Activated T-cell treated with anti-CD3 and anti-CD28 coated beads for 48 hours (primary cell): ENCODE data around the gene MAP3K15.

Experiments
- DNase-seq: peaks from one replicate; pipeline ENCODE4 v3.0.0-alpha.2; 2020; ENCODE audit warnings: low read depth

The MAP3K15 gene

DNA sequence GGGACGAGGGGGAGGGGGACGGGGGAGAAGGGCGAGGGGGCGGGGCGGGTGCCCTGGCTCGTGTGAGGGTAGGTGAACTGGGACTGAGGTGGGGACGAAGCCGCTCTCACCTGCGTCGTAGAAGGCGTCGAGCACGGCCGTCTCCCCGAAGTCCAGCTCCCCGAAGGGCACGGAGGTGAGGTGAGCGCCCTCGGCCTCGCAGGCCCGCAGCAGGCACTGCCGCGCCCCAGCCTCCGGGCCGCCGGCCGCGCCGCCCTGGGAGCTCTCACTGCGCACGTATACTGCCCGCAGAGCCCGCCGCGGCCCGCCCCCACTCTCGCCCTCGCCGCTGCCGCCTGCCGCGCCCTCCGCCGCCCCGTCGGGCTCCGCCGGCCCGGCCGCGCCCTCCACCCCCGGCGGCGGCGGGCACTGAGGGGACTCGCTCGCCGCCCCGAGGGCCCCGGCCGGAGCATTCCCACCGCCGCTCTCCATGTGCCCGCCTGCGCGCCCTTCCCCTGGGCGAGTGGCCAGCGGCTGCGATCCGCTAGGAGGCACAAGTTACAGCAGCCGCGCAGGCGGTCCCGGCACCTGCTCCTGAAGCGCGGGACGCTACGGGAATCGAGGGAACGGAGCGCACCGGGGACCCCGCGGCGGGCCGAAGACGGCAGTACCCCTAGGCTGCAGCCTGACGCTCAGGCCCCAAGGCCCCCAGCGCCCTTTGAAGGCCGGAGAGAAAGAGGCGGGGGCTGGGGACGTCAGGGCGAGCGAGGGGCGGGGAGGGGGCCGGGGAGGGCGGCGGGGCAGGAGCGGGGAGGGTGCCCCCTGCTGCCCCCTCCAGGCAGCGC, at the start of gene MAP3K15:
Gene MAP3K15, minus strand, starts transcription at position 718 of the 824 bp plus-strand sequence. Its CDS starts 247 bp downstream, at position 471.
- peak; percentile 6 for DNase-seq

DNA sequence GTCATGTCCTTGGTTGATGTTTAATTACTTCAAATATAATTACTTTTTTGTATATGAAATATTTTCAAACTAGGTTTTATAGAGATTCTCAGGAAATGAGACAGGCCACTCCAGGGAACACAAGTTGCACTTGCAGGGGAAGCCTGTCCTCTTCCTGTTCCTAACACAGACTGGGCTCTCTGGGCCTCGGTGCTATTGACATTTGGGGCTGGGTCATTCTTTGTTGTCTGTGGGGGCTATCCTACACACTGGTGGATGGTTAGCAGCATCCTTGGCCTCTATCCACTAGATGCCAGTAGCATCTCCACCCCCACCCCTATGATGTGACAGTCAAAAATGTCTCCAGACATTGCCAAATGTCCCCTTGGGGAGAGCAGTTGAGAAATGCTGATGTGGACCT, 49.3 kb upstream of the MAP3K15 start:
- no peak for DNase-seq

DNA sequence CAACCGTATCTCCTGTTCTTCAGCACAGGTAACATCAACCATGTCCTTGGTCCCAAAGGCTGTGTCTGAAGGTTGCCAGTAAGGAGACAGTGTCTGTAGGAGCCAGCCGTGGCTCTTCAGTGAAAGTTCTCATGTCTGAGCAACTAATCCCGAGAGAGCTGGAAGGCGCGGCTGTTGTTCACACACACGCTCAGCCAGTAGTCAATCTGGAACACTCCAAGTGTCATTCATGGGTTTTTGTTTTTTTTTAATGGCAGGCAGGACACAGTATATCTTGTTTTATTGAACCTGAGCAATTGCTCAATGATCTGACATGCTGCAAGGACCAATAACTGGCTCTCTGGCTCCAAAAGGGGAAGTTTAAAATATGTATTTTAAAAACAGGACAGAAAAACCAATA, 48.4 kb upstream of the MAP3K15 start:
- no peak for DNase-seq

DNA sequence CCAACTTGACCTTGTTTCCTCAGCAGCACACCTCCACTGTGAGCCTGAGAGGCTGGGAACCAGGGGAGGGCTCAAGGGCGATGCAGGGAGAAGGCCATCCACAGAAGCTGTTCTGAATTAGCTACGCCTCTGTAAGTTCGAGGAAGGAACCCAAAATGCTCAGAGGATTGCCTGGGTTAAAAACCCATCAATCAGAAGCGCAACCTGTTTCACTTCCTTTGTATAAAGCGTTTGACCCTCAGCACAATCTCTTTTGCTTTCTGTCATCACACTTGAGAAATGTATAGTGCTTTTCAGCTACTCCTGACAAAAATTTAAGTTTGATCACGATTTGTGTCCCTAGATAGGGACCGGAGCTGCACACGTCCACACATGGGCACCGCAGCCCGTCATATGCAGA, 48.0 kb upstream of the MAP3K15 start:
- no peak for DNase-seq

DNA sequence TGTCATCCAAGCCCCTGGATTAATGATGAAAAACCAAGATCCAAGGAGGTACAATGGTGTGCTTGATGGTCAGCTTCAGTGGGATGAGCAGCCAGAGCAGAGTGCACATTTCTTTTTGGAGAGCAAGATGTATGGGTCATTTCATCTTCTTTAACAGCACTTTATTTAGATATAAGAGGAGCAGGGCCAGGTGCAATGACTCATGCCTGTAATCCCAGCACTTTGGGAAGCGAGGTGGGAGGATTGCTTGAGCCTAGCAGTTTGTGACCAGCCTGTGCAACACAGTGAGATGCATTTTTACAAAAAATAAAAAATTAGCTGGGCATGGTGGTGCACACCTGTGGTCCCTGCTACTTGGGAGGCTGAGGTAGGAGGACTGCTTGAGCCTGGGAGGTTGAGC, 45.3 kb upstream of the MAP3K15 start:
- no peak for DNase-seq

DNA sequence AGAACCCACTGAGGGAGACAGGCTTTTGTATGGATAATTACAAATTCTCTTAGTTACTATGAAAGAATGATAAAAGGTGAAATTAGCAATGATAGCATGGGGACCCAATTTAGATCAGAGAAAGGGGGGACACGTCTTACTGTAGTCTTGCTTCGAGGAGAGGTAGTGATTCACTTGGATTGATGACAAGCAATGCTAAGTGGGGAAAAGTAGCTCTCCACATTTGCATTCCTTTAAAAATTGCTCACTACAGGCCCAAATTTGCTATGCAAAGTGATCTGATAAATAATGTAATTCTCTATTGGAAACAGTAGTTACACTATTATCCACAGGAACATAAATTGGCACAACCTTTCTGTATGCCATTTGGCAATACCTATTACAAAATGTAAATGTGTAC, 42.5 kb upstream of the MAP3K15 start:
- DNase-seq = no peak

DNA sequence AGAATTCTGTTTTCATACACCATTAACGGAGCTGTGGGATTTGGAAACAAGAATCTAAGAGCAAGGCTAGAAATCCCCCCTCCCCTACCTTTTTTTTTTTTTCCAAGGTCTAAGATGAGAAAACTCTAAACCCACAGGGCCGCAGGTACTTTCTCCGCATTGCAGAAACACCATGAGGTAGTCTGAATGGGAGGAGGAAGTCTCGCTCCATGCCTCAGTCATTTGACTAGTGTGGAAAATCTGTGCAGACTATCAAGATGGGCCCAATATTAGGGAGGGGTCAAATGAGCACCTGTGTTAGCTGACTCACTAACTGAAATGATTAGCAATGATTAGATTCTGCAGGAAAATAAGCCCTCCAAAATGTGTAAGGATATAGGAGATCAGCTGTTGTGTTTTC, 40.9 kb upstream of the MAP3K15 start:
- no peak for DNase-seq

DNA sequence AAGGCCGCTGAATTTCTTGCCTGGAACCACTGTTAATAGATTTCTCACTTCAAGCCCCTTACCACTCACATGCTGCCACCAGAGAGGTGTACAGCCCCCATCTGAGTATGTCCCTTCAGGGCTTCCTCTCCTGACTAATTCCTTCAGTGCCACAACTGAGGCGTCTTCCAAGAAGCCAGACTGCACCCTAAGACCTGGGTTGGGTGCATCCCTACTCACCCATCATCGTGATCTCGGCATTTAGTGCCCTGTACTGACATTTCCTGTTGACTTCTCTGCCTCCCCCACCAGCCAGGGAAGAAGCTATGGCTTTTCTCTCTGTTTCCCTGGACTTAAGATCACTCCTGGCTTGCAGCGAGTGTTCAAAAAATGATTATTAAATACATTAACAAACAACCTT, 40.4 kb upstream of the MAP3K15 start:
- no peak for DNase-seq

- no peak for DNase-seq
These were observed 39.9 kb upstream of the MAP3K15 start for GRCh38 chrX:19555236-19555635.

GRCh38 chrX:19554786-19555185, 39.5 kb upstream of the MAP3K15 start:
- peak; percentile 27 for DNase-seq

DNA sequence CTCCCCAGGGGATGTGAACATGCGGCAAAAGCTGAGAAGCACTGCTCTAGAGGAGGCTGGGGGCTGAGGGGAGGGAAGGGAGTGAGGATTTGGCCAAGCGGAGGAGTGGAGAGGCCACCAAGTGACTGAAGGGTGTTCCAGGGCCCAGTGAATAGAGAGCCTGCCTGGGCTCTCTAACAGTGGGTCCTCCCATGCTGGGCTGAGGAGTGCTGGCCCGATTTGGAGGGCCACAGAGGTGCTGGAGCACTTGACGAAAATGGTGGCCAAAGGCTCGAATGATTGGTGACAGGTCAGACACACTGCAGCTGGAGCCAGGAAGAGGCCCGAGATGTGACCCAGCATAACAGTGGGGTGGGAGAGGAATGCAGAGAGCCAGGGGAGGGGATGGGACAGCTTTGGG, 37.5 kb upstream of the MAP3K15 start:
- no peak for DNase-seq

DNA sequence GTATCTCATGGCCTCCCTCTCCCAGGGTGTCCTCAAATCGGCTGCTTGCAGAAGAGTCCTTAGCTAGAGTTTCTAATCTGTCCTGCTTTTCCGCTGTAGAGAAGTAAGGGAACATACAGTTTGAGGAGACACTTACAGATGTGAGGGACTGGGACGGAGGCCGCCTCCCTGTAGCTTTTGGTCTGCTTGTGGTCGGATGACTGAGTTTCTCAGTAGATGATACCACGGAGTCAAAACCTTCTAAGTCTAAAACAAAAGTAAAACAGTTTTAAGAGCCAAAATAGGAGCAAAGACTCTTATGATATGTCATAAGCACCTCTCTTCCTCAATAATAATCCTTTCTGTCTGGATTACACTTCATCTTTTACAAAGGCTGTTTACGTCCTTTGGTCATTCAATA, 34.5 kb upstream of the MAP3K15 start:
- no peak for DNase-seq

- DNase-seq = no peak
These were observed 33.6 kb upstream of the MAP3K15 start for GRCh38 chrX:19548934-19549333.

GRCh38 chrX:19548279-19548678, 33.0 kb upstream of the MAP3K15 start:
- DNase-seq = no peak

DNA sequence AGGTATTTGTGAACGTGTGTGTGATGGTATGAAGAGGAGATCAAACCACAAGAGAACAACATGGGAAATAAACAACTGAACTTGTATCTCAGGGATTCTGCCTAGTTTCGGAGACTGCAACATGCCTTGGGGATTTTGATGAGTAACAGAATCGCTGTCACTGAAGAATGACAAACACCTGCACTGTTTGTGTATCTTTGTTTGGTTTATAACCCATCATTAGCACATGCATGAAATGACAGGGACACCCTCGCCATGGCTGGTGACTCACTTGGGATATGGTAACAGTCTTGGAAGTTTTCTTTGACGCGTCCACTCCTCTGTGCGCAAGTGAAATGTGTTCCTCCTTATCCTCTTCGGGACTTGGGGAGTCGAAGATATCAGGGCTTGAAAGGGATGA, 30.3 kb upstream of the MAP3K15 start:
- no peak for DNase-seq

DNA sequence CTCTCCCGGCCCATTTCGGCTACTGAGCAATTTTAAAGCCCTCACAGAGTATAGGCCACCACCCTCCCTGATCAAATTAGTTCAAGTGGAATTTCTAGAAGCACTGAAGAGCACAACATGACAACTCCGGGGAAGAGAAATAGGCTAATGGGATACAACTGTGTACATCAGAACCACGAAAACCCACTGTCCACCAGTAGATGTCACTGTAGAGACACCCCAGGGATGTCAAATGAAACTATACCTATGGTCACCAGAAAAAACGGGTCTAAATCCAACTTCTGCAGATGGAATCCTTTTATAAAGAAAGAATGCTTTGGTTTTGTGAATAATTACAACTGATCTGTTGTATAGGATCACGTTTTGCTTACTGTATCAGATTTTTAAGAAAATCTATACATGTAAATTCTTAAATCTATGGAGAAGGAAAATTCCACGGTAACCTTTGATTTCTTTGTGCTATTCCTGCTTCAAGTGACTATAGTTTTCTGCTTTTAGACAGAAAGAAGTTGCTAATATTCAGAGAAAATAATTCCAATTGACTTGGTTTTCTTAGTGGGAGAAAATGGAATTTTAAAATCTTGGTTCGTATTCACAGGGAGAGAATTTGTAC, 29.5 kb upstream of the MAP3K15 start:
- DNase-seq = no peak

DNA sequence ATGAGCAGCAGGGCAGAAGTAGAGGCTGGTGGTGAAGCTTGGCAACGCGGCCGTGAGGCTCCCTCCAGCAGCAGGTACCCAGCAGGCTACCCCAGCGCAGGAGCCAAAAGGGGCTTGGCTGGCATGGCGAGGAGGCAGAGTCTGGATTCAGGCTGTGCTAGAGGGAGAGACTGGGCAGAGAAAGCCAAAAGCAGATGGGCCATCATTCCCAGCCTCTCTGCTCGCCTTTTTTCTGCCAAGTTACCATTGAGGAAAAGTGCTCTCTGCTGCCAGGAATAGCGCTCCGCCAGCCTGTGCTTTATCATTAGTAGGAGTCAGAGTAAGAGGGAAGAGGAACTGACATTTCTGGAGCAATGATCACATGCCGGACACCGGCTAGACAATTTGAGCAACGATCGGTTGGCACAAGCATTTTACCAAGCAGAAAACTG, 28.7 kb upstream of the MAP3K15 start:
- no peak for DNase-seq

- DNase-seq = no peak
These were observed 27.9 kb upstream of the MAP3K15 start for GRCh38 chrX:19543020-19543715.

DNA sequence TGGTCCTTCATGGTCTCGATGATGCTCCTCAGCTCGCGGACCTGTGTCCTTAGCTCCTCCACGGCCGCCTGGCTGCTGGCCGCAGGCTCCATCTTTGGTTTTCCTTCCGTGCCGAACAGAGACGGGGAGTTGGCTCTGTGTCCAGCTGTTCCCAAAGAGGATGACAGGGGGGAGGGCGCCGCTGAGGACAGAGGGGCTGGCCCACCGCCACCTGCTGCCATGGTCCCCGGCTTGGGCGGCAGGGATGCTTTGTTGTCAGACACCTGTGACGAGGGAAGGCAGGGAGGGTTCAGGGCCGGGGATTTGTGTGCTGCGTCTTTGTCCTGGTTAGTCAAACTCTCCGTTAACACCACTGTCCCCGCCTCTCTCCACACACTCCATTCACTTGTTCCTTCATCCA, 26.6 kb upstream of the MAP3K15 start:
- no peak for DNase-seq

DNA sequence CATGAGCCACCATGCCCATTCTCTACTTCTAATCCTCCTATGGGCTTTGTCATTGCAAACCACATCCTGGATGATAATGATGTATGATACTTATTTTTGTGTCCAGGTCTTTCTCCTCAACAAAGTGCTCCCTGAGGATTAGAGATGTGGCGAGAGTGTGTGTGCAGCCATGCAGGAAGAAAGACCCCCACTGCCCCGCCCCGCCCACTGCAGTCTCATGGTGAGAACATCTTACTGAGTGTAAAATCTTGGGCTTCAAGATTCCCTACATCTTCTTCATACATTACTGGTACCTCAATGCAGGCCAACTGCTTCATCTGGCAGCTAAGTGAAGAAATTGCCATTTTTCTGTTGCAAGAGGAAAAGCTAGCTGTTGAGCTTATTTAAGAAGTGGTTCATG, 25.9 kb upstream of the MAP3K15 start:
- no peak for DNase-seq

- DNase-seq = no peak
These were observed 24.8 kb upstream of the MAP3K15 start for GRCh38 chrX:19540076-19540475.

GRCh38 chrX:19539665-19540064, 24.4 kb upstream of the MAP3K15 start:
- no peak for DNase-seq

DNA sequence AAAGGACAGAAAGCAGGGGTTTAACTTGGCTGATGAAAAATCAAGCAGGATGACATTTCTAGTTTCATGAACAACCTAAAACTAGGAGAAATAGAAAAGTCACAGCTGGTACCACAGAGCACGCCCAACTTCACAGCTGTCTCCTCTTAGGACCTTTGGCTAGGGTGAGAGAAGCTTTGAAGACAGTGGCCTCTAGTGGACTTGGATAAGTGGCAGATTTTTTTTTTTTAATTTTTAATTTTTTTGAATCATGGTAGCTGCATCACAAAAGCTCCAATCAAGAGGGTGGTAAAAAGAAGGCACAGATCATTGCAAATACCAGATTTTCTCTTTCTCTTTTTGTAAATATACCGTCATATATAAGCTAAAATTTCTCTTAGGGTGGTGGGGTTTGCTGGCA, 20.2 kb upstream of the MAP3K15 start:
- DNase-seq = no peak
